PC-3 (cell line): ENCODE data around the gene GLB1L3. TPM values are rescaled to one million over a fixed set of nuclear protein-coding genes. Genes with fewer than 3 reads are reported as not detected.

Experiments used
- ATAC-seq: fragments of 200-7000 bp; cut with Tn5 transposase; 2 replicates; pipeline ENCODE4 v1.9.1; 2020; ENCODE audit warnings: mild to moderate bottlenecking, moderate library complexity
- BruUV-seq: library from RNA; stranded (reverse); fragments of 400-500 nt; replicated peaks from 2 replicates; lab custom pipeline; 2021; lab: Mats Ljungman, UMichigan
- CTCF ChIA-PET: fragments of 300-600 bp; sonication (Branson Sonifier 250); formaldehyde crosslinking; loops from one replicate; lab custom pipeline; 2022; ENCODE audit warnings: antibody characterized with exemption; lab: Charles Lee
- POLR2A ChIA-PET: fragments of 300-600 bp; sonication (Branson Sonifier 250); formaldehyde crosslinking; loops from one replicate; lab custom pipeline; 2022; ENCODE audit warnings: antibody characterized with exemption; ENCODE audit not compliant: unreplicated experiment; lab: Charles Lee
- DNase-seq: peaks from one replicate; pipeline ENCODE4 v3.0.0-alpha.2; 2015
- H2AFZ ChIP-seq: fragments of 300-600 bp; sonication (generic); 2 replicates; pipeline ENCODE4 v1.6.0; 2016; ENCODE audit warnings: antibody characterized with exemption, low read length
- H3F3A ChIP-seq: fragments of 300-600 bp; sonication (generic); one replicate; pipeline ENCODE4 v1.6.0; 2017; ENCODE audit warnings: antibody characterized with exemption, low read length, control low read depth, mild to moderate bottlenecking; ENCODE audit not compliant: unreplicated experiment
- H3K27ac ChIP-seq: fragments of 300-600 bp; sonication (generic); 2 replicates; pipeline ENCODE4 v1.5.1; 2016; ENCODE audit warnings: mild to moderate bottlenecking, low read length
- H3K27me3 ChIP-seq: fragments of 300-600 bp; sonication (generic); 2 replicates; pipeline ENCODE4 v1.6.1; 2016; ENCODE audit warnings: low read length, mixed read lengths
- H3K36me3 ChIP-seq: fragments of 300-600 bp; sonication (generic); 2 replicates; pipeline ENCODE4 v1.6.1; 2016; ENCODE audit warnings: low read depth, mixed run types, low read length, mixed read lengths
- H3K4me1 ChIP-seq: fragments of 300-600 bp; sonication (generic); 2 replicates; pipeline ENCODE4 v1.5.1; 2016; ENCODE audit warnings: low read length; ENCODE audit not compliant: insufficient read depth
- H3K4me2 ChIP-seq: fragments of 300-600 bp; sonication (generic); 2 replicates; pipeline ENCODE4 v1.6.0; 2016; ENCODE audit warnings: low read length
- H3K4me3 ChIP-seq: fragments of 300-600 bp; sonication (generic); 2 replicates; pipeline ENCODE4 v1.5.1; 2016; ENCODE audit warnings: mild to moderate bottlenecking, low read length, mixed read lengths
- H3K79me2 ChIP-seq: fragments of 300-600 bp; sonication (generic); 2 replicates; pipeline ENCODE4 v1.6.1; 2017; ENCODE audit warnings: low read length, mixed read lengths
- H3K9ac ChIP-seq: fragments of 300-600 bp; sonication (generic); 2 replicates; pipeline ENCODE4 v1.6.0; 2016; ENCODE audit warnings: mild to moderate bottlenecking, low read length
- H3K9me2 ChIP-seq: fragments of 300-600 bp; sonication (generic); replicated peaks from 2 replicates; pipeline ENCODE4 v1.6.1; 2016; ENCODE audit warnings: mixed run types, low read length, mixed read lengths
- H3K9me3 ChIP-seq: fragments of 300-600 bp; sonication (generic); 2 replicates; pipeline ENCODE4 v1.6.1; 2016; ENCODE audit warnings: low read length, mixed read lengths
- H4K20me1 ChIP-seq: fragments of 300-600 bp; sonication (generic); 2 replicates; pipeline ENCODE4 v1.6.1; 2016; ENCODE audit warnings: low read length, mixed read lengths
- CTCF ChIP-seq: fragments of 300-600 bp; sonication (generic); conservative IDR thresholded peaks from 2 replicates; pipeline ENCODE4 v1.5.1; 2017; ENCODE audit warnings: antibody characterized with exemption, low read depth, mild to moderate bottlenecking, low read length
- EZH2 ChIP-seq: fragments of 300-600 bp; sonication (generic); IDR thresholded peaks from one replicate; pipeline ENCODE4 v1.6.1; 2017; ENCODE audit warnings: antibody characterized with exemption, mild to moderate bottlenecking, low read length; ENCODE audit not compliant: unreplicated experiment
- EZH2phosphoT487 ChIP-seq: fragments of 300-600 bp; sonication (generic); IDR thresholded peaks from 2 replicates; pipeline ENCODE4 v1.6.1; 2018; ENCODE audit warnings: mild to moderate bottlenecking, antibody characterized with exemption, low read length, borderline replicate concordance
- intact Hi-C: fragments of 100-400 bp; cut with micrococcal nuclease; formaldehyde crosslinking; loops from 2 replicates; pipeline ENCODE4 v1.9.0; 2023
- total RNA-seq: library from RNA; depleted of rRNA; stranded (reverse); fragments of >200 nt; gene quantifications from 2 replicates; pipeline ENCODE4 v1.2.3, GENCODE V29; 2014

Gene GLB1L3
- total RNA-seq, 1 experiment from 2014 or later: not detected

- ATAC-seq: no peak
- peaks cover 5% of the 10 kb centered on the region; the same call in 1 of the 2 replicates for H4K20me1 ChIP-seq
Observed at GRCh38 chr11:134231958-134232659, 44.1 kb upstream of the GLB1L3 start.

DNA sequence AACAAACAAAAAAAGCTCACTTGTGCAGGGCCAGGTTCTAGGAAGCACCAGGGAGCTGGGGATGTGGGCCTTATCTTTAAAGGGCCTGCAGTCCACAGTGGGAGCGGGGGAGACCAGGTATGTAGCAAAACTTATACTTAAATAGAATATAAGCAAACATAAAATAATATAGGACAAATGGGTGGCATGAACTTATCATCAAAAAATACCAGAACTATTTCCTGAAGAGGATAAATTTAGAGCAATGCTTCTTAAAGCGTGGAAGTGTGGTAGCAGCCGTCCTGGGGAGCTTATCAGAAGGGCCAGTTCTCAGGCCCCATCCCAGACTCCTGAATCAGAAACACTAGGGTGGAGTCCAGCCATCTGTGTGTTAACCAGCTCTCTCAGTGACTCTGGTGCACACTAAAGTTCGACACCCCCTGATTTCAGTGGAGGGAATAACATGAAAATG is 42.4 kb upstream of the GLB1L3 start:
- H3F3A ChIP-seq: no peaks in the 10 kb centered on the region
- no peak overlapping the region for H3K9ac ChIP-seq
- no peaks in the 10 kb centered on the region for H4K20me1 ChIP-seq
- H3K36me3 ChIP-seq: no peaks in the 10 kb centered on the region
- intact Hi-C loops: no loop called here
- no peaks in the 10 kb centered on the region for H3K27me3 ChIP-seq
- ATAC-seq (no peak), DNase-seq (no peak)
- H3K79me2 ChIP-seq: peaks cover 55% of the 10 kb centered on the region
- no peak overlapping the region for H3K4me2 ChIP-seq
- no TSS peak for BruUV-seq
- H3K4me3 ChIP-seq: no peak overlapping the region
- CTCF ChIA-PET: no interaction called here
- TF ChIP-seq EZH2phosphoT487 (no peak), EZH2 (no peak)
- H3K4me1 ChIP-seq: no peaks in the 10 kb centered on the region
- no peak overlapping the region for H3K27ac ChIP-seq
- POLR2A ChIA-PET: no interaction called here
- H3K9me3 ChIP-seq: no peaks in the 10 kb centered on the region
- H3K9me2 ChIP-seq: no peaks in the 10 kb centered on the region
- no peak overlapping the region for H2AFZ ChIP-seq

More at GRCh38 chr11:134231958-134232659, 44.1 kb upstream of the GLB1L3 start:
- Histone ChIP-seq H2AFZ (no peak overlapping the region), H3K9me3 (no peaks in the 10 kb centered on the region), H3K4me3 (no peak overlapping the region), H3K36me3 (no peaks in the 10 kb centered on the region), H3K9me2 (no peaks in the 10 kb centered on the region), H3K79me2 (peaks cover 70% of the 10 kb centered on the region), H3K27me3 (no peaks in the 10 kb centered on the region), H3K27ac (no peak overlapping the region), H3K9ac (no peak overlapping the region), H3K4me1 (peaks cover 3% of the 10 kb centered on the region; the same call in 1 of the 2 replicates), H3F3A (no peaks in the 10 kb centered on the region), H3K4me2 (no peak overlapping the region)
- ChIA-PET CTCF (no interaction called here), POLR2A (no interaction called here)
- TF ChIP-seq CTCF (no peak), EZH2 (no peak), EZH2phosphoT487 (no peak)
- intact Hi-C loops: no loop called here
- BruUV-seq: no TSS peak
- DNase-seq: no peak

- Histone ChIP-seq H3K27me3 (no peaks in the 10 kb centered on the region), H3K9ac (no peak overlapping the region), H4K20me1 (no peaks in the 10 kb centered on the region), H3K4me1 (no peaks in the 10 kb centered on the region), H3K27ac (no peak overlapping the region), H2AFZ (no peak overlapping the region), H3K4me2 (no peak overlapping the region), H3K36me3 (peaks cover 8% of the 10 kb centered on the region), H3F3A (no peaks in the 10 kb centered on the region), H3K79me2 (peaks cover 38% of the 10 kb centered on the region), H3K9me3 (no peaks in the 10 kb centered on the region), H3K4me3 (no peak overlapping the region), H3K9me2 (no peaks in the 10 kb centered on the region)
- no peak for TF ChIP-seq EZH2phosphoT487
- no peak for TF ChIP-seq EZH2
- TF ChIP-seq CTCF: no peak
- CTCF ChIA-PET: no interaction called here
- intact Hi-C loops: no loop called here
- no TSS peak for BruUV-seq
- POLR2A ChIA-PET: no interaction called here
- DNase-seq (no peak), ATAC-seq (no peak)
Observed at GRCh38 chr11:134235399-134235798, 40.8 kb upstream of the GLB1L3 start.
